Right atrium auricular region (tissue), 2 donors: ENCODE data around the gene PAX5. TPM values are rescaled to one million over a fixed set of nuclear protein-coding genes. Genes with fewer than 3 reads are reported as not detected.
"Not testable (repeated sequence)": the region's sequence is repeated elsewhere in the genome, so short reads cannot be mapped to it uniquely, and the experiment has no call there.

Experiments
- DNase-seq: peaks from one replicate; pipeline ENCODE4 v3.0.0-alpha.2; 2019; ENCODE audit warnings: low spot score
- H3K27ac ChIP-seq, 2 donors: fragments of 200-600 bp; sonication (generic); 1 replicate in 1 of 2; 2 replicates in 1 of 2; pipeline ENCODE4 v1.5.1; 2016 to 2019
- H3K27me3 ChIP-seq, 2 donors: fragments of 200-600 bp; sonication (generic); one replicate each; pipeline versions ENCODE4 v1.5.1 to v1.6.0; 2017 to 2019
- H3K36me3 ChIP-seq: fragments of 200-600 bp; sonication (generic); one replicate; pipeline ENCODE4 v1.5.1; 2016
- H3K4me1 ChIP-seq, 2 donors: fragments of 200-600 bp; sonication (generic); one replicate each; pipeline versions ENCODE4 v1.5.1 to v1.6.0; 2017 to 2019
- H3K4me3 ChIP-seq, 2 donors: fragments of 200-600 bp; sonication (generic); 1 replicate in 1 of 2; 2 replicates in 1 of 2; pipeline ENCODE4 v1.5.1; 2017 to 2019; ENCODE audit warnings: mild to moderate bottlenecking in 1 of 2, moderate library complexity in 1 of 2
- H3K9me3 ChIP-seq, 2 donors: fragments of 200-600 bp; sonication (generic); one replicate each; pipeline ENCODE4 v1.5.1; 2019
- total RNA-seq, 2 donors: library from RNA; depleted of rRNA; stranded (reverse); fragments of >200 nt; gene quantifications; one replicate each; pipeline ENCODE4 v1.1.0, GENCODE V29; 2016
- TF ChIP-seq, protein P1 (sequence below), 2 donors: fragments of 200-600 bp; sonication (generic); IDR thresholded peaks; one replicate each; pipeline ENCODE4 v1.5.1; 2019; ENCODE audit warnings: antibody characterized with exemption in 2 of 2

The PAX5 gene
- total RNA-seq, 2 donors from 2014 or later = 0.59 TPM; not detected in 1

DNA sequence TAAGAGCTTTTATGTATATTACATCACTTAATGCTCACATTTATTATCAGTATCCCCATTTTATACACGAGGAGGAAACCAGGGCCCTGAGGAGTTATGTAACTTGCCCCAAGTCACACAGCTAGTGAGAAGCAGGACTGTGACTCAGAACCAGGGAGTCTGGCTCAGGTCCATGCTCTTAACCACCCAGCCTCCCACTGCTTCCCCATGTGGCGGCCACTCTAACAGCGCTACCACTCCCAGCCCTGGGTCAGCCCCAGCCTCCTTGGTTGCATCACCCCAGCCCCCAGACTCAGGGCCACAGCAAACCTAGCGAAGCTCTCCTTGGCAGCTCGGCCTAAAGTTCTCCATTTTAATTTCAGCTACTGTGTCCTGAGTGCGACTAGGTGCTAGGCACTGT, 159.1 kb downstream of the PAX5 start:
- Histone ChIP-seq H3K36me3 (no peaks in the 10 kb centered on the region), H3K9me3 (no peaks in the 10 kb centered on the region), H3K4me3 (no peak overlapping the region), H3K4me1 (no peaks in the 10 kb centered on the region), H3K27ac (no peak overlapping the region), H3K27me3 (no peaks in the 10 kb centered on the region)
- TF ChIP-seq, protein P1, sequence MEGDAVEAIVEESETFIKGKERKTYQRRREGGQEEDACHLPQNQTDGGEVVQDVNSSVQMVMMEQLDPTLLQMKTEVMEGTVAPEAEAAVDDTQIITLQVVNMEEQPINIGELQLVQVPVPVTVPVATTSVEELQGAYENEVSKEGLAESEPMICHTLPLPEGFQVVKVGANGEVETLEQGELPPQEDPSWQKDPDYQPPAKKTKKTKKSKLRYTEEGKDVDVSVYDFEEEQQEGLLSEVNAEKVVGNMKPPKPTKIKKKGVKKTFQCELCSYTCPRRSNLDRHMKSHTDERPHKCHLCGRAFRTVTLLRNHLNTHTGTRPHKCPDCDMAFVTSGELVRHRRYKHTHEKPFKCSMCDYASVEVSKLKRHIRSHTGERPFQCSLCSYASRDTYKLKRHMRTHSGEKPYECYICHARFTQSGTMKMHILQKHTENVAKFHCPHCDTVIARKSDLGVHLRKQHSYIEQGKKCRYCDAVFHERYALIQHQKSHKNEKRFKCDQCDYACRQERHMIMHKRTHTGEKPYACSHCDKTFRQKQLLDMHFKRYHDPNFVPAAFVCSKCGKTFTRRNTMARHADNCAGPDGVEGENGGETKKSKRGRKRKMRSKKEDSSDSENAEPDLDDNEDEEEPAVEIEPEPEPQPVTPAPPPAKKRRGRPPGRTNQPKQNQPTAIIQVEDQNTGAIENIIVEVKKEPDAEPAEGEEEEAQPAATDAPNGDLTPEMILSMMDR (IDR thresholded peaks at IDR 0.05) = no peak
- DNase-seq = no peak

GRCh38 chr9:36874261-36874660, 159.8 kb downstream of the PAX5 start:
- Histone ChIP-seq H3K27ac (no peak overlapping the region), H3K27me3 (no peaks in the 10 kb centered on the region), H3K9me3 (no peaks in the 10 kb centered on the region), H3K4me1 (no peaks in the 10 kb centered on the region), H3K4me3 (no peak overlapping the region), H3K36me3 (no peaks in the 10 kb centered on the region)
- TF ChIP-seq, protein P1 (IDR thresholded peaks at IDR 0.05) = no peak
- DNase-seq = no peak

DNA sequence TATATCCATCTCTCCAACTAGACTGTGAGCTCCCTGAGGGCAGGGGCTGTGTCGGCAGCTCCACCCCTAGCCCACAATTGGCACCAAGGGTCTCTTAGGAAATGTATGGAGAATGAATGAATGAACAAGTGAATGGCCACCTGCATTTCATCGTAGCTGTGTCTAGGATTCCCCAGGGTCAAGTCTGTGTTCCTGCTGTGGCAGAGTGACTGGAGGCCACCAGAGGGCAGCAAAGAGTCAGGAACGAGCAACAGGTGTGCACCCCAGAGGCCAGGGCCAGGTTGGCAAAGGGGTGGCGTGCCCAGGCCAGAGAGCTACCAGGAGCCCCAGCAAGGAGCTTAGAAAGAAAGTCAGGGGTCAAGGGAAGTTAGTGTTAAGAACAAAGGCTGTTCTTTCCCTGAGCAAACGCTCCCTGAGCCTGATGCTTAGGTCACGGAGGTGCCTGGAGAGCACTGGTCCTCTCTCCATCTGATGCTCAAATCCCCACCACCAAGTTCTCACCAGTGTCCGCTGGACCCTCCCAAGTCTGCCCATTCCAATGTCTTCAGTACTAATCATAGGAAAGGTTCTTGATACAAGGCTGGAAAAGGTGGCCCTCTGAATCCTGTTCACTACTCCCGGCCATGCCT, 160.7 kb downstream of the PAX5 start:
- no peak for DNase-seq

GRCh38 chr9:36872641-36873040, 161.4 kb downstream of the PAX5 start:
- no peaks in the 10 kb centered on the region for H3K9me3 ChIP-seq
- no peaks in the 10 kb centered on the region for H3K27me3 ChIP-seq
- no peaks in the 10 kb centered on the region for H3K4me1 ChIP-seq
- no peak overlapping the region for H3K27ac ChIP-seq
- no peaks in the 10 kb centered on the region for H3K36me3 ChIP-seq
- DNase-seq = no peak
- TF ChIP-seq, protein P1 (IDR thresholded peaks at IDR 0.05) = no peak
- H3K4me3 ChIP-seq = no peak overlapping the region

More for the DNA sequence above, 160.7 kb downstream of the PAX5 start:
- Histone ChIP-seq H3K9me3 (no peaks in the 10 kb centered on the region), H3K27me3 (no peaks in the 10 kb centered on the region), H3K27ac (no peak overlapping the region), H3K4me3 (no peak overlapping the region), H3K4me1 (no peaks in the 10 kb centered on the region), H3K36me3 (no peaks in the 10 kb centered on the region)
- TF ChIP-seq, protein P1 (IDR thresholded peaks at IDR 0.05) = peak; percentile 72 to 85

DNA sequence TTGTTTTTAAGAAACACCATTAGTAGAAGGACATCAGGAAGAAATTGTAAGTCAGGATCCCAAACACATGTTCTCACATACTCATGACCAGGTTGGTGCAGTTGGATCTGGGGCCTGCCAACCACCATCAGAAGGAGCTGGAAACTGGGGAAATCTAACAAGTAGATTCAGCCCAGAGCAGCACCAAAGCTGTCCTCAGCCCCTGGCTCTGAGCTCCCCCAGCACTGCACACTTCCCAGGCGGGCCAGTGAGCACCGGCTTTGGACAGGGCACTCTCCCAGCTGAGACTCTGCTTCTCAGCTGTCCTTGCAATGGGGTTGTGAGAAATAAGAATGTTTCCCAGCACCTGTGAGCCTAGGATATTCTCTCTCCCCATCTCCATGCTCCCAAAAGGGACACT, 162.5 kb downstream of the PAX5 start:
- Histone ChIP-seq H3K27me3 (no peaks in the 10 kb centered on the region), H3K27ac (no peak overlapping the region), H3K4me1 (no peaks in the 10 kb centered on the region), H3K36me3 (no peaks in the 10 kb centered on the region), H3K9me3 (no peaks in the 10 kb centered on the region), H3K4me3 (no peak overlapping the region)
- TF ChIP-seq, protein P1 (IDR thresholded peaks at IDR 0.05) = no peak
- DNase-seq = no peak

GRCh38 chr9:36870960-36871359, 163.1 kb downstream of the PAX5 start:
- TF ChIP-seq, protein P1 (IDR thresholded peaks at IDR 0.05) = no peak
- Histone ChIP-seq H3K4me1 (no peaks in the 10 kb centered on the region), H3K4me3 (no peak overlapping the region), H3K9me3 (no peaks in the 10 kb centered on the region), H3K27ac (no peak overlapping the region), H3K36me3 (no peaks in the 10 kb centered on the region), H3K27me3 (no peaks in the 10 kb centered on the region)
- no peak for DNase-seq

GRCh38 chr9:36869605-36870004, 164.5 kb downstream of the PAX5 start:
- H3K36me3 ChIP-seq, H3K27ac ChIP-seq, DNase-seq, H3K9me3 ChIP-seq, H3K27me3 ChIP-seq, H3K4me1 ChIP-seq, H3K4me3 ChIP-seq: not testable (repeated sequence)
